HG03442 (cell line): ENCODE results near the gene CNTN2.

Source experiments
- ATAC-seq: cut with Tn5 transposase; IDR thresholded peaks from one replicate; pipeline ENCODE4 v1.9.1; 2021; ENCODE audit warnings: mild to moderate bottlenecking, moderate library complexity; ENCODE audit not compliant: unreplicated experiment

CNTN2 gene

DNA sequence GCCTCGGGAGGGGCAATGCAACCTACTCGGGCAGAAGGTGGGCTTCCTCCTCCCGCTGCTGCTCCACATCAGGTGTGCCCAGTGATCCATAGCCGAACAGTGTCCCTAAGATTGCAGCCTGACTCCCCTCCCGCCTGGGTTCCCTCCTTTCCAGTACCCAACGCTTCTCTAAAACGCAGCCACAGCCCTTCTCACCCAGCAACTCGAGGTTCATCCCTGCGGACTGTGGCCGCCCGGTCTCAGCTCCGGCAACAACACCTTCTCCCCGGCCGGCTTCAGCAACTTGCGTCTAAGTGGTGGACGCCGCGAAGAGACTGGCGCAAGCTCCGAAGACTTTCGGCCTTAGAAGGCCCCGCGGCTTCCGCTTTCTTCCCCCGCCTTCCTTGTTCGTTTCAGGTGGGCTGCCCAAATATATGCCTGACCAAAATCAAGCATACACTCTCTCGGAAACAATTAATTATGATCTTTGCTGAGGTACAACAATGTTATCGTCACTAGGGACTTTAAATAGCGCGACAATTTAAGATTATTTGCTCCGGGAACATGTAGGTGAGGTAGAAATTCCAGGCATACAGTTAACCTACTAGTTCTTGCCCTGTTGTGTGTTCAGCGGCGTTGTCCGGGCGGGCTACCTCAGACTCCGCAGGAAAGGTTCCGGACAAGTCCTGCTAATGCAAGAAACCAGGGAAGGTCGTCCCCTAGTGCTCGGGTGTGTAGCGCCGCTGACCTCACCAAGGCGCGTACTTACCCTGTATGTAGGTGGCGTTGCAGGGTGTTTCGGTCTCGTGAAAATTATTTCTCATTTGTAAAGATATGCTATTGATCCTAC lies 78.9 kb downstream of the CNTN2 start, which contains the start of gene RBBP5:
TSS of gene RBBP5 (minus strand) at position 319 of the 829 bp plus-strand sequence. CDS start at position 214, 105 bp downstream.
- ATAC-seq: peak; percentile 87

DNA sequence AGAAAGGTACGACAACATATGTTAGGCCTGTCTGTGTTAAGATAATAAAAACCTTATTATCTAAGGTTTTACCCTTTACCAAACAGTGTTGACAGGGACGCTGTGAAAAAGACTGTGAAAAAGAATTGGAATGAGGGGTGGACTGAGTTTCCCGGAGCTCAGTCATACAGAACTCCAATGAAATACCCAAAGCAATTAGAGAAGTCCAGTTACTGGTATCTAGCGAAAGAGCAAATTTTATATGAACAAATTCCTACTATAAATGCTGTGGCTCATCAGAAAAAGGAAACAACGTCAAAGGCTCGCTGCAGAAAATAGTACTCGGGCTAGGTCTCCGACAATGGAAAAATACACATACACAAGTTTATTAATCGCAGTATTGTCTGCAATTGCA lies 79.5 kb downstream of the CNTN2 start:
- no peak for ATAC-seq

DNA sequence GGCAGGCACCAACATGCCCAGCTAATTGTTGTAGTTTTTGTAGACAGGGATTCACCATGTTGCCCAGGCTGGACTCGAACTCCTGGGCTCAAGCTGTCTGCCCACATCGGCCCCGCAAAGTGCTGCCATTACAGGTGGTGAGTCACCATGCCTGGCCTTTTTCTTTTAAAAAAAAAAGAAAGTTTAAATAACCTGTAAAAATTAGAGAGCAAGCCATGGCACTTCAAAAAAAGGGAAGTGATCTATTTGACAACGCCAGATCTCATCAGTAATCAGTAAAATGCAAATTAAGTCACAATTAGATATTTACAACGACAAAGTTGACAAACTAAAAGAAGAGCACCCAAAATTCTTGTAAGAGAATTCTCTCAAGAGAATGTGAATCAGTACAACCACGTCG lies 81.7 kb downstream of the CNTN2 start:
- ATAC-seq: no peak

DNA sequence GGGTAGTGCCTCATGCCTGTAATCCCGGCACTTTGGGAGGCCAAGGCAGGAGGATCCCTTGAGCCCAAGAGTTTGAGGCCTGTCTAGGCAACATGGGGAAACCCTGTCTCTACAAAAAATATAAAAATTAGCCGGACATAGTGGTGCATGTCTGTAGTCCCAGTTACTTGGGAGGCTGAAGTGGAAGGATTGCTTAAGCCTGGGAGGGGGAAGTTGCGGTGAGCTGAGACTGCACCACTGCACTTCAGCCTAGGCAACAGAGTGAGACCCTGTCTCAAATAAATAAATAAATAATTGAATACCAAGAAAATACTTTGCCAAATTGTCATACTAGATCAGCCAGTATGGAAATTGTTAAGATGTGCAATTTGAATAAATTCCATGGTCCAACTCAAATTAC lies 84.6 kb downstream of the CNTN2 start:
- ATAC-seq: no peak
